Psoas muscle (tissue), 8 donors: ENCODE data around the gene TTBK1. TPM values are rescaled to one million over a fixed set of nuclear protein-coding genes. Genes with fewer than 3 reads are reported as not detected.

Experiments
- ATAC-seq, 4 donors: fragments of 200-7000 bp; cut with Tn5 transposase; one replicate each; pipeline ENCODE4 v1.9.1; 2020; ENCODE audit warnings: moderate library complexity in 3 of 4, mild to moderate bottlenecking in 2 of 4
- DNase-seq, 2 donors: peaks; one replicate each; pipeline ENCODE4 v3.0.0-alpha.2; 2020
- H3K27ac ChIP-seq: fragments of 200-600 bp; one replicate; pipeline ENCODE4 v1.8.0; 2022
- H3K27me3 ChIP-seq, 3 donors: fragments of 200-600 bp in 1 of 3; one replicate each; pipeline versions ENCODE4 v1.6.1 to v1.8.0; 2013 to 2022; ENCODE audit warnings: low read length in 2 of 3, mild to moderate bottlenecking in 2 of 3, moderate library complexity in 1 of 3; ENCODE audit not compliant: insufficient read depth in 3 of 3
- H3K36me3 ChIP-seq, 2 donors: fragments of 200-600 bp in 1 of 2; one replicate each; pipeline versions ENCODE4 v1.6.1 to v1.8.0; 2013 to 2022; ENCODE audit warnings: low read depth in 1 of 2, mild to moderate bottlenecking in 1 of 2, moderate library complexity in 1 of 2; ENCODE audit not compliant: insufficient read depth in 1 of 2
- H3K4me1 ChIP-seq: fragments of 200-600 bp; one replicate; pipeline ENCODE4 v1.8.0; 2022
- H3K4me3 ChIP-seq: fragments of 200-600 bp; one replicate; pipeline ENCODE4 v1.8.0; 2022; ENCODE audit warnings: mild to moderate bottlenecking
- H3K9me3 ChIP-seq: fragments of 200-600 bp; one replicate; pipeline ENCODE4 v1.8.0; 2022
- CTCF ChIP-seq: fragments of 200-600 bp; IDR thresholded peaks from one replicate; pipeline ENCODE4 v1.8.0; 2022; ENCODE audit warnings: antibody characterized with exemption
- WGBS, 3 donors: extraction: QIAGEN DNeasy Blood & Tissue Kit; methylation state at CpG; one replicate each; pipeline versions ENCODE4 v1.1.6 to v1.1.7; 2013; 5-methylcytosine and 5-hydroxymethylcytosine counted together
- intact Hi-C, 2 donors: fragments of 100-400 bp; cut with DNase I; formaldehyde crosslinking; loops; one replicate each; pipeline versions ENCODE4 v1.11.0 to v1.14.2; 2022
- polyA plus RNA-seq, 3 donors: library from polyadenylated mRNA; stranded (reverse); fragments of 200-250 nt; gene quantifications; one replicate each; pipeline ENCODE4 v1.2.3, GENCODE V29; 2013
- total RNA-seq, 4 donors: library from RNA; stranded (reverse); fragmentation: NEBNext Ultra II Directional in 2 of 4; extraction: Animal tissue kit (Norgen Biotek cat#: 25700) in 2 of 4; gene quantifications; one replicate each; pipeline versions ENCODE4 v1.2.1 to v1.2.4, GENCODE V29; 2021 to 2023
- donor health status: healthy with polysubstance abuse.
- donor health status: DM: no; HTN: no; CAD: no; lungs with moderate emphysema.
- donor health status: Bipolar disorder and iron deficiency.
- donor health status: healthy.
- donor health status: DM: yes; HTN: yes; CAD: no.
- donor health status: DM: no; HTN: no; CAD: no.
- donor health status: DM: no; HTN: no; CAD: no.
- donor health status: DM: yes; HTN: yes; CAD: no.

TTBK1 gene
- total and polyA plus RNA-seq, 7 donors: 0.01 to 0.03 TPM; not detected in 5

GRCh38 chr6:43263314-43264178 is 20.3 kb downstream of the TTBK1 start:
- intact Hi-C loops: no loop called here
- Histone ChIP-seq H3K36me3 (no peaks in the 10 kb centered on the region), H3K27me3 (no peaks in the 10 kb centered on the region), H3K4me1 (no peaks in the 10 kb centered on the region), H3K9me3 (no peaks in the 10 kb centered on the region), H3K4me3 (no peak overlapping the region), H3K27ac (no peak overlapping the region)
- peak; percentile 49 for TF ChIP-seq CTCF
- WGBS, 3 donors: 58 to 62% (median 60%) methylated on average over 12 of the region's 12 CpGs
- ATAC-seq (peak; percentile 68 to 76 (median 73)), DNase-seq (peak; percentile 68 to 75)

GRCh38 chr6:43264599-43265145 is 21.4 kb downstream of the TTBK1 start:
- no peaks in the 10 kb centered on the region for H3K36me3 ChIP-seq
- H3K27ac ChIP-seq: no peak overlapping the region
- H3K27me3 ChIP-seq: peaks cover 0 to 6% (median 0%) of the 10 kb centered on the region in 3 donors
- no peak for TF ChIP-seq CTCF
- H3K4me3 ChIP-seq: no peak overlapping the region
- ATAC-seq (no peak), DNase-seq (no peak)
- 79 to 90% (median 86%) methylated on average over 5 of the region's 5 CpGs for WGBS, 3 donors
- intact Hi-C loops: loop anchor here in 1 of 2 donors (5.0 kb wide), 1 partner anchor 68 kb away; no protein-coding TSS in a partner anchor
- H3K4me1 ChIP-seq: peaks cover 5% of the 10 kb centered on the region
- no peaks in the 10 kb centered on the region for H3K9me3 ChIP-seq

- H3K27ac ChIP-seq: no peak overlapping the region
- 85 to 90% (median 87%) methylated on average over 6 of the region's 6 CpGs for WGBS, 3 donors
- H3K27me3 ChIP-seq: peaks cover 0 to 6% (median 0%) of the 10 kb centered on the region in 3 donors
- intact Hi-C loops: loop anchor here in 1 of 2 donors (5.0 kb wide), 1 partner anchor 67 kb away; no protein-coding TSS in a partner anchor
- ATAC-seq (no peak), DNase-seq (no peak)
- no peaks in the 10 kb centered on the region for H3K36me3 ChIP-seq
- H3K9me3 ChIP-seq: no peaks in the 10 kb centered on the region
- H3K4me1 ChIP-seq: peaks cover 5% of the 10 kb centered on the region
- H3K4me3 ChIP-seq: no peak overlapping the region
- TF ChIP-seq CTCF: no peak
Observed at GRCh38 chr6:43265564-43265963, 22.3 kb downstream of the TTBK1 start.

- intact Hi-C loops: loop anchor here in 1 of 2 donors (5.0 kb wide), 1 partner anchor 65 kb away; no protein-coding TSS in a partner anchor
- DNase-seq (no peak), ATAC-seq (no peak)
- TF ChIP-seq CTCF: no peak
- 77 to 82% (median 81%) methylated on average over 7 of the region's 7 CpGs for WGBS, 3 donors
- Histone ChIP-seq H3K27me3 (peaks cover 0 to 13% (median 4%) of the 10 kb centered on the region in 3 donors), H3K4me1 (peaks cover 5% of the 10 kb centered on the region), H3K9me3 (no peaks in the 10 kb centered on the region), H3K36me3 (no peaks in the 10 kb centered on the region), H3K27ac (no peak overlapping the region), H3K4me3 (no peak overlapping the region)
Observed at GRCh38 chr6:43267619-43268354, 24.5 kb downstream of the TTBK1 start.
